Measurements from ENCODE around the gene FZD7.

The FZD7 gene

DNA sequence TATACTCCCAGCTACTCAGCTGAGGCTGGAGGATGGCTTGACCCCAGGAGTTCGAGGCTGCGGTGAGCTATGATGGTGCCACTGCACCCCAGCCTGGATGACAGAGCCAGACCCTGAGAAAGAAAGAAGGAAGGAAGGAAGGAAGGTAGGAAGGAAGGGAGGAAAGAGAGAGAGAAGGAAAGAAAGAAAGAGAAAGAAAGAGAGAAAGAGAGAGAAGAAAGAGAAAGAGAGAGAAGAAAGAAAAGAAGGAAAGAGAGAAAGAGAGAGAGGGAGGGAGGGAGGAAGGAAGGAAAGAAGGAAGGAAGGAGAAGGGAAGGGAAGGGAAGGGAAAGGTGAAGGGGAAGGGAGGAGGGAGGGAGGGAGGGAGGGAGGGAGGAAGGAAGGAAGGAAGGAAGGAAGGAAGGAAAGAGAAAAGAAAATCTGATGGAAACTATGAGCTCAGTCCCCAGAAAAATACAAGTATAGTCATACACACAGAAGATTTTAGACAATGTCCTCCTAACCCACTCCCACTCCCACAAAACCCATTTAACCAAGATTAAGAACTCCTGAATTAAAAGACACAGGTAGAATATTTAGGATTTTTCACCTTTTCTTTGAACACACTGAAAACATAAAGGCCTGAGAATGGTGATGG, 15.6 kb downstream of the FZD7 start:
- Histone ChIP-seq H3K9ac (no peak overlapping the region), H3K4me2 (no peak overlapping the region), H3K27ac (no peak overlapping the region), H3K4me1 (ENCODE audit: low read depth, poor library complexity, severe bottlenecking) (no peaks in the 10 kb centered on the region), H3K27me3 (ENCODE audit: insufficient read depth, low read depth) (no peaks in the 10 kb centered on the region), H3K79me2 (ENCODE audit: insufficient read depth, low read depth) (no peaks in the 10 kb centered on the region), H4K20me1 (ENCODE audit: insufficient read depth) (no peaks in the 10 kb centered on the region), H2AFZ (ENCODE audit: low read depth) (no peak overlapping the region), H3K4me3 (IDR thresholded peaks at IDR 0.05; ENCODE audit: insufficient read depth, low read depth, low read length) (no peak overlapping the region), H3K36me3 (ENCODE audit: insufficient read depth) (no peaks in the 10 kb centered on the region)
- TF ChIP-seq, protein P1, sequence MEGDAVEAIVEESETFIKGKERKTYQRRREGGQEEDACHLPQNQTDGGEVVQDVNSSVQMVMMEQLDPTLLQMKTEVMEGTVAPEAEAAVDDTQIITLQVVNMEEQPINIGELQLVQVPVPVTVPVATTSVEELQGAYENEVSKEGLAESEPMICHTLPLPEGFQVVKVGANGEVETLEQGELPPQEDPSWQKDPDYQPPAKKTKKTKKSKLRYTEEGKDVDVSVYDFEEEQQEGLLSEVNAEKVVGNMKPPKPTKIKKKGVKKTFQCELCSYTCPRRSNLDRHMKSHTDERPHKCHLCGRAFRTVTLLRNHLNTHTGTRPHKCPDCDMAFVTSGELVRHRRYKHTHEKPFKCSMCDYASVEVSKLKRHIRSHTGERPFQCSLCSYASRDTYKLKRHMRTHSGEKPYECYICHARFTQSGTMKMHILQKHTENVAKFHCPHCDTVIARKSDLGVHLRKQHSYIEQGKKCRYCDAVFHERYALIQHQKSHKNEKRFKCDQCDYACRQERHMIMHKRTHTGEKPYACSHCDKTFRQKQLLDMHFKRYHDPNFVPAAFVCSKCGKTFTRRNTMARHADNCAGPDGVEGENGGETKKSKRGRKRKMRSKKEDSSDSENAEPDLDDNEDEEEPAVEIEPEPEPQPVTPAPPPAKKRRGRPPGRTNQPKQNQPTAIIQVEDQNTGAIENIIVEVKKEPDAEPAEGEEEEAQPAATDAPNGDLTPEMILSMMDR (conservative IDR thresholded peaks at IDR 0.05; ENCODE audit: low read depth, low read length), result no peak

DNA sequence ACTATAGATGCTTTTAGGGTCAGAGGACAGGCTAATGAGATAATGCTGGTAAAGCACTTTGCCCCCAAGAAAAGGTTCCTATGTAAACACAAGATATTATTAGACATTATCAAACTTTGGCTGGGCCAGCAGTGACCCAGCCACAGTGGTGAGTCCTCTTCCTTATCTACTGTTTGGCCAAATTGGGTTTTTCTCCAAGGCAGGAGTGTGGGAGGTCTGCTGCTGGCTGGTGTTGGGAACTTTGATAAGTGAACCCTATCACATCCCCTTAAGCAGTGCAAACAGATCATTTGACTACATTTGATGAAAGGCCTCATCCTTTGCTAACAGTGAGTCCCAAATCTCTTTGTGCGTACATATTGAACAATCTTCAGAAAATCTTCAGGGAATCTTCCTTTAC, 16.2 kb downstream of the FZD7 start:
- Histone ChIP-seq H2AFZ (ENCODE audit: low read depth) (no peak overlapping the region), H3K27ac (no peak overlapping the region), H3K36me3 (ENCODE audit: insufficient read depth) (no peaks in the 10 kb centered on the region), H3K4me2 (no peak overlapping the region), H3K79me2 (ENCODE audit: insufficient read depth, low read depth) (no peaks in the 10 kb centered on the region), H4K20me1 (ENCODE audit: insufficient read depth) (no peaks in the 10 kb centered on the region), H3K27me3 (ENCODE audit: insufficient read depth, low read depth) (no peaks in the 10 kb centered on the region), H3K4me3 (IDR thresholded peaks at IDR 0.05; ENCODE audit: insufficient read depth, low read depth, low read length) (no peak overlapping the region), H3K9ac (no peak overlapping the region), H3K4me1 (ENCODE audit: low read depth, poor library complexity, severe bottlenecking) (no peaks in the 10 kb centered on the region)
- TF ChIP-seq, protein P1 (conservative IDR thresholded peaks at IDR 0.05; ENCODE audit: low read depth, low read length), result no peak

DNA sequence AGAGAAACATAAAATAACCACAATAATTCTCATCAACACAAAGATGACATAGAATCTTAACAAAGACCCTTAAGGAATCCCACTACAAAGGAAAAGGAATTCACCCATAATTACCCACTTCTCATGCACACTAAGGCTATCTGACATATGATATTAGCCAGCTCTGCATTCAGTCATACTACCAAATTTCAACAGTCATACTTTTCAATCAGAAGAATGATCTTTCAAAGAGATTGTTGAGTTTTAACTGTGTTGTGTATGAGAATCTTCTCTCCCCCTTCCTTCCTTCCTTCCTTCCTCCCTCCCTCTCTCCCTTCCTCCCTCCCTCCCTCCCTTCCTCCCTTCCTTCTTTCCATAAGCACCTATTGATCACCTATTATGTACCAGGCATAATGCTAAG, 17.0 kb downstream of the FZD7 start:
- Histone ChIP-seq H3K79me2 (ENCODE audit: insufficient read depth, low read depth) (no peaks in the 10 kb centered on the region), H3K27ac (no peak overlapping the region), H3K9ac (no peak overlapping the region), H4K20me1 (ENCODE audit: insufficient read depth) (no peaks in the 10 kb centered on the region), H3K4me2 (no peak overlapping the region), H3K4me1 (ENCODE audit: low read depth, poor library complexity, severe bottlenecking) (no peaks in the 10 kb centered on the region), H2AFZ (ENCODE audit: low read depth) (no peak overlapping the region), H3K36me3 (ENCODE audit: insufficient read depth) (no peaks in the 10 kb centered on the region), H3K4me3 (IDR thresholded peaks at IDR 0.05; ENCODE audit: insufficient read depth, low read depth, low read length) (no peak overlapping the region), H3K27me3 (ENCODE audit: insufficient read depth, low read depth) (no peaks in the 10 kb centered on the region)
- TF ChIP-seq, protein P1 (conservative IDR thresholded peaks at IDR 0.05; ENCODE audit: low read depth, low read length), result no peak

DNA sequence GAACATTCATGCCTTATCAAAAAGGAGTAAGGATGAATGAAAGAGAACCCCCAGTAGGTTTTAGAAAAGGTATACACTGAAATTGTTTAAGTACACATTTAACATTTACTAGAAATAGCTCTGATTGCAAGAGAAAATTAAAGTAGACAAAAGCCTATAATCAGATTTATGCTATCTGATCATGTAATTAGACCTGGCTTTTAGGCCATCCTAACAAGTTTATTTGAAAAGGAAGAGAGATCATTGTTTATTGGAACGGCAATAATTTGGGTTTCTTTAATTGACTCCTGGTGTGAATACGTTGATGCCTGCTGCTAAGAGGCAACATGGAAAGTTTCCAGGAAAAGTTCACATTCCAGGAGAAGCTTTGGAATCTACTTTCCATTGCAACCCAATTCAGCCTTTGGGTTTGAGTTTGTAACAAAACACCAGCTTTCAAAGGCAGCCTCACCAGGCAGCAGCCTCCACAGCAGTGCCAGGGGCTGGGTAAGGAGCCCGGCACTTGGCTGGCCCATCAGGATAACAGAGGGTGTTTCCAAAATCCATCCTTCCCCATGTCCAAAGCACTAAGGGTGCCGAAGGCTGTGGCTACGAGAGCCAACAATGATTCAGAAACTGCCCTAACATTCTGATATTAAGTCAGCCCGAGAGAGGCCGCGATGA, 18.0 kb downstream of the FZD7 start:
- no peak overlapping the region for H3K4me3 ChIP-seq (IDR thresholded peaks at IDR 0.05; ENCODE audit: insufficient read depth, low read depth, low read length)
- H3K4me1 ChIP-seq (ENCODE audit: low read depth, poor library complexity, severe bottlenecking), result no peaks in the 10 kb centered on the region
- H3K27me3 ChIP-seq (ENCODE audit: insufficient read depth, low read depth), result no peaks in the 10 kb centered on the region
- no peaks in the 10 kb centered on the region for H3K79me2 ChIP-seq (ENCODE audit: insufficient read depth, low read depth)
- H3K4me2 ChIP-seq, result no peak overlapping the region
- no peak overlapping the region for H3K27ac ChIP-seq
- TF ChIP-seq, protein P1 (conservative IDR thresholded peaks at IDR 0.05; ENCODE audit: low read depth, low read length), result no peak
- no peaks in the 10 kb centered on the region for H4K20me1 ChIP-seq (ENCODE audit: insufficient read depth)
- H3K36me3 ChIP-seq (ENCODE audit: insufficient read depth), result no peaks in the 10 kb centered on the region
- H3K9ac ChIP-seq, result no peak overlapping the region
- no peak overlapping the region for H2AFZ ChIP-seq (ENCODE audit: low read depth)

All from KMS-11 (cell line).